ENCODE results near the gene ASNSD1. TPM values are rescaled to one million over a fixed set of nuclear protein-coding genes. Genes with fewer than 3 reads are reported as not detected.
A peak's percentile ranks its signal among the peaks of the same experiment; 100 is the strongest.

The ASNSD1 gene
- total and polyA plus RNA-seq, 2 of the 13 experiments (the other 11 are each of a cell fraction or from before 2014, with no cell fraction given): 35.1 to 96.6 TPM

DNA sequence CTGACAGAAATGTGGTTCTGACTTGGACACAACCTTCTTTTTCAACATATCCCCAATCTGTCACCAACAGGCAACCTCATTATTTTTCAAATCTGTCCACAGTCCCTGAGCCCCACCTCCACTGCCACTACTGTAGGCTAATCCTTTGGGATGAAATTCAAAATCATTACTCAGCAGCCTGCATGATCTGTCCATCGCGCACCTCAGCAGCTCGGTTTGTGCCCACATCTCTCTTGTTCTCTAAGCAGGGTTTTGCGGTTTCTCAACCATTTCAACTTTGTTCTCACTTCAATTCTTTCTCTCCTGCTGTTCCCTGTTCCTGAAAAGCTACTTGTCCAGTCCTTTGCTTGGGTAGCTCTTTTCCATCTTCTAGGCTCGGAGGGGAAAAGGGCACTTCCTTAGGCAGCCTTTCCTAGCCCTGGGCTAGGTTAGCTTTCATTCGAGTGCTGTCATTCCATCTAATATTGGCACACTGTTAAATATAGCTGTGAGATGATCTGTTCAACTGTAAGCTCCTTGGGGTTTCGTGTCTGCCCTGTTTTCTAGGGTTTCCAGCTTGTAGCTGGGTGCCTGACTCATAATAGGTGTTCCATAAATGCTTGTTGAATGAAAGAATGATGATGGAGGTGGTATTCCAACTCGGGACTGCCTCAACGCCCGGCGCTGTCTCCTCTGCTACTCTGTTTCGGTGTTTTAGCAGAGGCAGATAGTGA is 12.6 kb downstream of the ASNSD1 start (continued):
- TF ChIP-seq HNF1A (IDR thresholded peaks at IDR 0.05; ENCODE audit: low read depth): no peak
- TF ChIP-seq HNF1A (CRISPR knock-in tag; IDR thresholded peaks at IDR 0.05; ENCODE audit: borderline replicate concordance): no peak
- 0 out of 2 replicates have a peak, but pooled peaks have one; percentile 3 for TF ChIP-seq NFATC3 (CRISPR knock-in tag; IDR thresholded peaks at IDR 0.05)
- no peak for TF ChIP-seq PAX8 (CRISPR knock-in tag; IDR thresholded peaks at IDR 0.05; ENCODE audit: borderline replicate concordance)
- TF ChIP-seq ZNF556 (CRISPR knock-in tag; IDR thresholded peaks at IDR 0.05; ENCODE audit: borderline replicate concordance): no peak
- 0 out of 2 replicates have a peak, but pooled peaks have one; percentile 50 for TF ChIP-seq ZNF383 (CRISPR knock-in tag; IDR thresholded peaks at IDR 0.05; ENCODE audit: borderline replicate concordance)
- no peak for TF ChIP-seq XBP1 (CRISPR knock-in tag; IDR thresholded peaks at IDR 0.05)
- TF ChIP-seq TOPORS (CRISPR knock-in tag; IDR thresholded peaks at IDR 0.05): no peak
- TF ChIP-seq NONO (IDR thresholded peaks at IDR 0.05): no peak
- TF ChIP-seq NONO (CRISPR knock-in tag; conservative IDR thresholded peaks at IDR 0.05): no peak
- TF ChIP-seq AHDC1 (CRISPR knock-in tag; IDR thresholded peaks at IDR 0.05; ENCODE audit: borderline replicate concordance): no peak
- TF ChIP-seq ZNF614 (CRISPR knock-in tag; IDR thresholded peaks at IDR 0.05; ENCODE audit: borderline replicate concordance): no peak
- TF ChIP-seq, protein P1, sequence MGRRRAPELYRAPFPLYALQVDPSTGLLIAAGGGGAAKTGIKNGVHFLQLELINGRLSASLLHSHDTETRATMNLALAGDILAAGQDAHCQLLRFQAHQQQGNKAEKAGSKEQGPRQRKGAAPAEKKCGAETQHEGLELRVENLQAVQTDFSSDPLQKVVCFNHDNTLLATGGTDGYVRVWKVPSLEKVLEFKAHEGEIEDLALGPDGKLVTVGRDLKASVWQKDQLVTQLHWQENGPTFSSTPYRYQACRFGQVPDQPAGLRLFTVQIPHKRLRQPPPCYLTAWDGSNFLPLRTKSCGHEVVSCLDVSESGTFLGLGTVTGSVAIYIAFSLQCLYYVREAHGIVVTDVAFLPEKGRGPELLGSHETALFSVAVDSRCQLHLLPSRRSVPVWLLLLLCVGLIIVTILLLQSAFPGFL (CRISPR knock-in tag; IDR thresholded peaks at IDR 0.05): no peak
- no peak for TF ChIP-seq EEA1 (CRISPR knock-in tag; IDR thresholded peaks at IDR 0.05; ENCODE audit: borderline replicate concordance)
- no peak for TF ChIP-seq FOXP1 (IDR thresholded peaks at IDR 0.05)
- TF ChIP-seq FOXP1 (CRISPR knock-in tag; IDR thresholded peaks at IDR 0.05): no peak
- no peak for TF ChIP-seq SSRP1 (CRISPR knock-in tag; IDR thresholded peaks at IDR 0.05)
- 0 out of 2 replicates have a peak, but pooled peaks have one; percentile 6 for TF ChIP-seq ZSCAN30 (CRISPR knock-in tag; IDR thresholded peaks at IDR 0.05)
- TF ChIP-seq THYN1 (CRISPR knock-in tag; IDR thresholded peaks at IDR 0.05; ENCODE audit: borderline replicate concordance, low read depth): no peak
- no peak for TF ChIP-seq KMT2A (CRISPR knock-in tag; IDR thresholded peaks at IDR 0.05)

Measured in HepG2 (cell line).